ENCODE measurements around the gene B4GALNT4. TPM values are rescaled to one million over a fixed set of nuclear protein-coding genes. Genes with fewer than 3 reads are reported as not detected.
A peak's percentile ranks its signal among the peaks of the same experiment; 100 is the strongest.

The B4GALNT4 gene
- total RNA-seq, 4 donors from 2014 or later, result not detected

- Histone ChIP-seq H3K27ac (peak overlapping the region; percentile 60 to 74 (median 68)), H3K4me3 (peak overlapping the region; percentile 42 to 56 (median 50)), H3K36me3 (no peaks in the 10 kb centered on the region), H3K9me3 (no peaks in the 10 kb centered on the region), H3K4me1 (no peaks in the 10 kb centered on the region), H3K27me3 (peaks cover 28 to 54% (median 39%) of the 10 kb centered on the region in 3 donors)
- intact Hi-C loops (cut with DNase I; ENCODE audit: low total_unique reads) (no loop called here), in situ Hi-C loops (cut with MboI; ENCODE audit: low sequenced_read_pairs in 4 of 4) (no loop called here)
- TF ChIP-seq POLR2A (IDR thresholded peaks at IDR 0.05) (no peak), CTCF (IDR thresholded peaks at IDR 0.05 in 4 of 5, conservative IDR thresholded peaks at IDR 0.05 in 1 of 5) (no peak)
- ATAC-seq (no peak), DNase-seq (no peak)
These were observed 46.9 kb downstream of the B4GALNT4 start for GRCh38 chr11:416051-416756.

- TF ChIP-seq POLR2A (IDR thresholded peaks at IDR 0.05) (peak; percentile 15 to 23), CTCF (IDR thresholded peaks at IDR 0.05 in 4 of 5, conservative IDR thresholded peaks at IDR 0.05 in 1 of 5) (no peak)
- Histone ChIP-seq H3K27ac (peak overlapping the region; percentile 60 to 74 (median 68)), H3K4me3 (peak overlapping the region; percentile 42 to 56 (median 50)), H3K4me1 (no peaks in the 10 kb centered on the region), H3K36me3 (no peaks in the 10 kb centered on the region), H3K27me3 (peaks cover 28 to 54% (median 39%) of the 10 kb centered on the region in 3 donors), H3K9me3 (no peaks in the 10 kb centered on the region)
- no peak for DNase-seq
- intact Hi-C loops (cut with DNase I; ENCODE audit: low total_unique reads), result no loop called here
- peak; percentile 36 to 51 for ATAC-seq
- in situ Hi-C loops (cut with MboI; ENCODE audit: low sequenced_read_pairs in 4 of 4), result no loop called here
These were observed 47.7 kb downstream of the B4GALNT4 start for GRCh38 chr11:416757-417621.

GRCh38 chr11:417652-418342 is 48.5 kb downstream of the B4GALNT4 start:
- in situ Hi-C loops (cut with MboI; ENCODE audit: low sequenced_read_pairs in 4 of 4), result no loop called here

More at GRCh38 chr11:417652-418342, 48.5 kb downstream of the B4GALNT4 start:
- H3K9me3 ChIP-seq, result no peaks in the 10 kb centered on the region
- no peak overlapping the region for H3K27ac ChIP-seq
- H3K27me3 ChIP-seq, result peaks cover 32 to 54% (median 39%) of the 10 kb centered on the region in 3 donors
- H3K36me3 ChIP-seq, result no peaks in the 10 kb centered on the region
- H3K4me1 ChIP-seq, result no peaks in the 10 kb centered on the region
- no peak for ATAC-seq
- H3K4me3 ChIP-seq, result peak overlapping the region in 2 of 4 donors; percentile 51 to 56
- intact Hi-C loops (cut with DNase I; ENCODE audit: low total_unique reads), result no loop called here
- DNase-seq, result no peak
- TF ChIP-seq POLR2A (IDR thresholded peaks at IDR 0.05), result no peak
- no peak for TF ChIP-seq CTCF (IDR thresholded peaks at IDR 0.05 in 4 of 5, conservative IDR thresholded peaks at IDR 0.05 in 1 of 5)

Measured in gastrocnemius medialis (tissue), 4 donors.